ENCODE data around the gene PLXNA2.

DNA sequence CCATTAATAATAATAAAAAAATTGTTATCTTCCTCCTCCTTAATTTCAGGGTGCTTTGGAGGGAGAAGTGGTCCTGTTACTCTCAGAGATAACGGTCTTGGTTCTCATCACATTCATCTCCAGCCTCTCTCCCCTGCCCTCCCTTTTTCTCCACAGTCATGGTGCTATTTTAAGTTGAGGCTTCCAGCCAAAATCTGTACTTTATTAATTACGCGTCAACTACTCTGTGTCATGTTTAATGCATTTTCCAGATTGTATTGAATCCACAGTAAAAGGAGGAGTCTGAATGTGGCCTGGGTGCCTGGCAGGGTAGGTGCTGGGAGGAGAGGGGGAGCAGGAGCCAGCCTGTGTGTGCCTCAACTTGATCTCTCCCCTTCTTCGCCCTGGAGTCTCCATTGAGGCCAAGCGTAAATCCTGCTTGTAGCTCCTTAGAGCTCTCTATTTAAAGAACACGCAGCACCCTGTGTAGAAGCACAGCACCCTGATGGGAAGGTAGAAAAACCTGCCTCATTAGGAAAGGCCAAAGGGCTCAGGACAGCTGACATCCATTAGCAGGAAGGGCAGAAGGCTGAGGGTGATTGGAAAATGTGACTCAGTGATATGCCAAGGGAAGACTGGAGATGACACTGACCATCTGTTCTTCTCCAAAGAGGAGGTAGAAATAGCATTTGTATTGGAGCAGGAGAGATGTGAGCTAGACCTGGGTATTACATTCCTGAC is 82.4 kb downstream of the PLXNA2 start:
- TF ChIP-seq CTCF (IDR thresholded peaks at IDR 0.05; ENCODE audit: extremely low read depth in 1 of 2, insufficient read depth in 1 of 2, low read depth in 1 of 2, low read length in 2 of 2) (no peak), POLR2A (IDR thresholded peaks at IDR 0.05; ENCODE audit: low read depth, low read length) (no peak), MYC (IDR thresholded peaks at IDR 0.05; ENCODE audit: low read depth, low read length) (no peak)
